K562 (cell line): ENCODE measurements around the gene RAI1. TPM values are rescaled to one million over a fixed set of nuclear protein-coding genes. Genes with fewer than 3 reads are reported as not detected.
A peak's percentile ranks its signal among the peaks of the same experiment; 100 is the strongest.

ENCODE experiments used
- ATAC-seq: fragments of 200-7000 bp; cut with Tn5 transposase; 3 replicates; pipeline ENCODE4 v1.9.1; 2020; ENCODE audit warnings: moderate library complexity
- BruUV-seq: library from RNA; stranded (reverse); fragments of 400-500 nt; replicated peaks from 2 replicates; lab custom pipeline; 2021; lab: Mats Ljungman, UMichigan
- CTCF ChIA-PET: fragments of 300-600 bp; formaldehyde crosslinking; extraction: SDS; loops from one replicate; lab custom pipeline; 2021; ENCODE audit warnings: low intra/inter-chr PET ratio; lab: Yijun Ruan, JAX
- POLR2A ChIA-PET: fragments of 300-600, 350-650 bp; sonication (Branson Sonifier 250); formaldehyde crosslinking; extraction: SDS; loops from one replicate; lab custom pipeline; 2021; ENCODE audit warnings: antibody characterized with exemption, inconsistent platforms; lab: Yijun Ruan, JAX
- DNase-seq, 4 experiments: peaks; one replicate each; pipeline versions ENCODE4 v3.0.0 to v3.0.0-alpha.2; 2011 to 2018; ENCODE audit warnings: low spot score in 3 of 4, mixed read lengths in 3 of 4; ENCODE audit errors: extremely low read depth in 1 of 4
- FAIRE-seq: peaks from 2 replicates; lab custom pipeline; 2011; peaks lifted over from hg19 to GRCh38; lab: Jason Lieb, UNC
- H2AFZ ChIP-seq: 2 replicates; pipeline ENCODE4 v1.6.0; 2011; ENCODE audit warnings: low read depth, low read length, control low read depth, inconsistent platforms
- H3K27ac ChIP-seq: fragments of 200-600 bp; 3 replicates; pipeline ENCODE4 v1.8.0; 2011; ENCODE audit warnings: low read depth, mild to moderate bottlenecking, control low read depth, inconsistent platforms, low read length, moderate library complexity, mixed read lengths; ENCODE audit errors: extremely low read depth
- H3K27me3 ChIP-seq, 2 experiments: fragments of 300-600 bp in 1 of 2; 2 replicates in 1 of 2; 3 replicates in 1 of 2; pipeline versions ENCODE4 v1.6.0 to v1.8.0; 2011; ENCODE audit warnings: inconsistent platforms in 2 of 2, low read length in 2 of 2, mild to moderate bottlenecking in 1 of 2, mixed read lengths in 1 of 2, moderate library complexity in 1 of 2; ENCODE audit not compliant: control insufficient read depth in 2 of 2, insufficient read depth in 2 of 2
- H3K36me3 ChIP-seq: fragments of 300-600 bp; 3 replicates; pipeline ENCODE4 v1.8.0; 2011; ENCODE audit warnings: mild to moderate bottlenecking, low read length, inconsistent platforms; ENCODE audit not compliant: control insufficient read depth, insufficient read depth
- H3K4me1 ChIP-seq, 2 experiments: fragments of 200-600 bp in 1 of 2; replicated peaks in 1 of 2; 2 replicates in 1 of 2; 3 replicates in 1 of 2; pipeline versions ENCODE4 v1.5.1 to v1.8.0; 2011; ENCODE audit warnings: inconsistent platforms in 2 of 2, low read length in 2 of 2, mild to moderate bottlenecking in 1 of 2, mixed read lengths in 1 of 2, moderate library complexity in 1 of 2; ENCODE audit not compliant: control insufficient read depth in 2 of 2, insufficient read depth in 2 of 2
- H3K4me2 ChIP-seq: 2 replicates; pipeline ENCODE4 v1.6.1; 2011; ENCODE audit warnings: low read length, control low read depth, inconsistent platforms, mixed read lengths; ENCODE audit not compliant: insufficient read depth
- H3K4me3 ChIP-seq: fragments of 200-600 bp; sonication (generic), shearing (Covaris generic); 2 replicates; pipeline ENCODE4 v1.5.1; 2016; ENCODE audit warnings: control low read depth, inconsistent platforms
- H3K79me2 ChIP-seq: fragments of 200-600 bp; 3 replicates; pipeline ENCODE4 v1.8.0; 2011; ENCODE audit warnings: low read length, inconsistent platforms; ENCODE audit not compliant: control insufficient read depth, insufficient read depth
- H3K9ac ChIP-seq, 2 experiments: 2 replicates each; pipeline versions ENCODE4 v1.6.0 to v1.6.1; 2011; ENCODE audit warnings: low read depth in 2 of 2, low read length in 2 of 2, control low read depth in 1 of 2, inconsistent platforms in 1 of 2, mild to moderate bottlenecking in 1 of 2, mixed read lengths in 1 of 2; ENCODE audit not compliant: insufficient read depth in 1 of 2
- H3K9me1 ChIP-seq: one replicate; pipeline ENCODE4 v1.6.0; 2011; ENCODE audit warnings: inconsistent platforms, mild to moderate bottlenecking, low read length, moderate library complexity; ENCODE audit not compliant: control insufficient read depth, insufficient read depth
- H3K9me3 ChIP-seq: replicated peaks from 2 replicates; pipeline ENCODE4 v1.5.1; 2011; ENCODE audit warnings: low read depth, low read length, inconsistent platforms; ENCODE audit not compliant: control insufficient read depth, insufficient read depth
- H4K20me1 ChIP-seq: replicated peaks from 2 replicates; pipeline ENCODE4 v1.6.1; 2011; ENCODE audit warnings: low read length, inconsistent platforms, mixed read lengths; ENCODE audit not compliant: control insufficient read depth, insufficient read depth
- LEF1 ChIP-seq: fragments of 450-650 bp; IDR thresholded peaks from 2 replicates; pipeline ENCODE4 v1.6.1; 2016; ENCODE audit warnings: mild to moderate bottlenecking
- MTF1 ChIP-seq: fragments of 250-450 bp; sonication (Bioruptor Pico); IDR thresholded peaks from 2 replicates; pipeline ENCODE4 v1.9.0; 2021; ENCODE audit warnings: moderate library complexity, mild to moderate bottlenecking, inconsistent platforms, borderline replicate concordance
- RBBP5 ChIP-seq: fragments of 200-600 bp; sonication (generic); IDR thresholded peaks from 2 replicates; pipeline ENCODE4 v1.6.1; 2012; ENCODE audit warnings: borderline replicate concordance, mild to moderate bottlenecking, low read length, control low read depth, inconsistent platforms; ENCODE audit not compliant: insufficient read depth, poor library complexity, severe bottlenecking
- RBM15 ChIP-seq: fragments of 200-400 bp; formaldehyde crosslinking; IDR thresholded peaks from 2 replicates; pipeline ENCODE4 v1.6.1; 2018; ENCODE audit warnings: mild to moderate bottlenecking, low read length, moderate library complexity; ENCODE audit not compliant: insufficient read depth
- TOE1 ChIP-seq, 2 experiments: fragments of 450-650 bp in 1 of 2; sonication (generic) in 1 of 2; formaldehyde crosslinking in 1 of 2; IDR thresholded peaks; 2 replicates each; pipeline versions ENCODE4 v1.7.1 to v1.8.0; 2016 to 2022; ENCODE audit warnings: borderline replicate concordance in 2 of 2, mild to moderate bottlenecking in 2 of 2, antibody characterized with exemption in 1 of 2, inconsistent platforms in 1 of 2, low read depth in 1 of 2, missing genetic modification reagents in 1 of 2, moderate library complexity in 1 of 2
- ZNF143 ChIP-seq: sonication (generic); formaldehyde crosslinking; IDR thresholded peaks from 2 replicates; pipeline ENCODE4 v1.9.0; 2022; ENCODE audit warnings: mild to moderate bottlenecking, missing genetic modification reagents
- WGBS: fragments of 100-300 bp; shearing (Covaris generic); methylation state at CpG from one replicate; pipeline ENCODE4 v1.1.6; 2016; ENCODE audit warnings: low coverage, mixed read lengths; ENCODE audit not compliant: insufficient coverage; ENCODE audit errors: missing lambda C conversion rate; 5-methylcytosine and 5-hydroxymethylcytosine counted together
- in situ Hi-C: fragments of 300-500 bp; cut with MboI; formaldehyde crosslinking; loops from 4 replicates; pipeline ENCODE4 v1.15.0; 2018; ENCODE audit warnings: inconsistent platforms, mixed read lengths
- intact Hi-C: fragments of 100-400 bp; cut with micrococcal nuclease; formaldehyde crosslinking; loops from 2 replicates; pipeline ENCODE4 v1.14.2; 2022
- polyA plus RNA-seq, 8 experiments: library from polyadenylated mRNA; depleted of rRNA in 4 of 8; stranded (reverse) in 5 of 8; unstranded in 3 of 8; fragments of >200 nt; fragmentation: Nextera tagmentation in 2 of 8; fragmentation: Illumina TruSeq in 1 of 8; extraction: Ambion mirVana in 2 of 8; extraction: Trizol in 1 of 8; gene quantifications; 2 replicates each; pipeline versions ENCODE4 v1.2.1 to v1.2.3, GENCODE V29; 2011 to 2014; ENCODE audit warnings: inconsistent platforms in 1 of 8, missing spikeins in 1 of 8
- total RNA-seq, 7 experiments: library from RNA; depleted of rRNA in 6 of 7; stranded (reverse); fragments of >200 nt in 6 of 7; fragmentation: Illumina TruSeq in 2 of 7; extraction: Trizol in 2 of 7; gene quantifications; 2 replicates each; pipeline versions ENCODE4 v1.2.1 to v1.2.3, GENCODE V29; 2011 to 2021; ENCODE audit warnings: low replicate concordance in 1 of 7
- TF ChIP-seq, protein P1 (sequence below): fragments of 450-650 bp; IDR thresholded peaks from 2 replicates; pipeline ENCODE4 v1.6.1; 2016

Gene RAI1
- total and polyA plus RNA-seq, 9 of the 15 experiments (the other 6 are each of a cell fraction or from before 2014, with no cell fraction given) = 0.68 to 19.9 (median 5.5) TPM

- TF ChIP-seq TOE1 (IDR thresholded peaks at IDR 0.05; ENCODE audit: borderline replicate concordance) = peak; percentile 96
- TF ChIP-seq TOE1 (CRISPR knock-in tag; IDR thresholded peaks at IDR 0.05; ENCODE audit: borderline replicate concordance, low read depth) = no peak
- peak; percentile 89 for TF ChIP-seq ZNF143 (CRISPR knock-in tag)
Measured at GRCh38 chr17:17749921-17750320, 68.7 kb downstream of the RAI1 start (continued).

GRCh38 chr17:17750881-17751280 lies 69.6 kb downstream of the RAI1 start:
- BruUV-seq = no TSS peak
- H4K20me1 ChIP-seq = peaks cover 3% of the 10 kb centered on the region; the same call in 1 of the 2 replicates
- ChIA-PET POLR2A (interaction anchor here (0.6 to 1.1 kb wide), 2 partner anchors 88 to 111 kb away, joined by 3 read pairs; no protein-coding TSS in a partner anchor), CTCF (no interaction called here)
- no peak overlapping the region for H2AFZ ChIP-seq
- FAIRE-seq = no peak
- no peaks in the 10 kb centered on the region for H3K9me3 ChIP-seq
- H3K36me3 ChIP-seq = peaks cover 4% of the 10 kb centered on the region; the same call in 1 of the 3 replicates
- peak overlapping the region; percentile 50; the same call in 2 of the 3 replicates for H3K27ac ChIP-seq
- H3K9ac ChIP-seq = peak overlapping the region in 1 of 2 experiments; percentile 72; a peak in 1 of 4 replicates
- ATAC-seq = no peak
- 83% methylated on average over 4 of the region's 8 CpGs for WGBS
- no peak for DNase-seq
- TF ChIP-seq LEF1 (no peak), RBBP5 (peak; percentile 18), MTF1 (CRISPR knock-in tag) (no peak), RBM15 (no peak)
- TF ChIP-seq, protein P1, sequence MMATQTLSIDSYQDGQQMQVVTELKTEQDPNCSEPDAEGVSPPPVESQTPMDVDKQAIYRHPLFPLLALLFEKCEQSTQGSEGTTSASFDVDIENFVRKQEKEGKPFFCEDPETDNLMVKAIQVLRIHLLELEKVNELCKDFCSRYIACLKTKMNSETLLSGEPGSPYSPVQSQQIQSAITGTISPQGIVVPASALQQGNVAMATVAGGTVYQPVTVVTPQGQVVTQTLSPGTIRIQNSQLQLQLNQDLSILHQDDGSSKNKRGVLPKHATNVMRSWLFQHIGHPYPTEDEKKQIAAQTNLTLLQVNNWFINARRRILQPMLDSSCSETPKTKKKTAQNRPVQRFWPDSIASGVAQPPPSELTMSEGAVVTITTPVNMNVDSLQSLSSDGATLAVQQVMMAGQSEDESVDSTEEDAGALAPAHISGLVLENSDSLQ = 0 out of 2 replicates have a peak, but pooled peaks have one; percentile 7
- no peak overlapping the region for H3K4me3 ChIP-seq
- H3K79me2 ChIP-seq = peaks cover 40% of the 10 kb centered on the region
- peaks cover 21 to 33% of the 10 kb centered on the region in 2 experiments; a peak in 4 of 5 replicates for H3K4me1 ChIP-seq
- peak overlapping the region; percentile 79 for H3K4me2 ChIP-seq
- no peaks in the 10 kb centered on the region for H3K9me1 ChIP-seq
- no peaks in the 10 kb centered on the region for H3K27me3 ChIP-seq
- in situ Hi-C loops (no loop called here), intact Hi-C loops (no loop called here)
